HEK293 (cell line): ENCODE measurements around the gene ZBTB24.

Experiments
- CTCF ChIA-PET: fragments of 350-600 bp; formaldehyde crosslinking; extraction: SDS; loops from one replicate; lab custom pipeline; 2021; ENCODE audit warnings: antibody characterized with exemption; lab: Yijun Ruan, JAX
- POLR2A ChIA-PET: fragments of 300-600 bp; formaldehyde crosslinking; extraction: SDS; loops from one replicate; lab custom pipeline; 2020; ENCODE audit warnings: antibody characterized with exemption, inconsistent platforms; lab: Yijun Ruan, JAX
- H3K27ac ChIP-seq: fragments of 200-500 bp; sonication (Bioruptor generic); 2 replicates; pipeline ENCODE4 v1.5.1; 2014; ENCODE audit warnings: low read depth, low read length, control low read depth, inconsistent platforms; ENCODE audit errors: extremely low read depth
- H3K36me3 ChIP-seq, 2 experiments: fragments of 200-500 bp in 1 of 2; sonication (Bioruptor generic) in 1 of 2; 1 replicate in 1 of 2; 2 replicates in 1 of 2; pipeline ENCODE4 v1.5.1; 2014 to 2017; ENCODE audit warnings: inconsistent platforms in 2 of 2, low read length in 2 of 2; ENCODE audit not compliant: control insufficient read depth in 2 of 2, insufficient read depth in 1 of 2
- H3K4me1 ChIP-seq: fragments of 200-500 bp; sonication (Bioruptor generic); 2 replicates; pipeline ENCODE4 v1.5.1; 2014; ENCODE audit warnings: mild to moderate bottlenecking, low read length, inconsistent platforms; ENCODE audit not compliant: control insufficient read depth, insufficient read depth
- H3K4me3 ChIP-seq: 2 replicates; pipeline ENCODE4 v1.5.1; 2011; ENCODE audit warnings: low read depth, mild to moderate bottlenecking, control low read depth, low read length, moderate library complexity
- H3K9me3 ChIP-seq: fragments of 200-500 bp; sonication (Bioruptor generic); 2 replicates; pipeline ENCODE4 v1.5.1; 2014; ENCODE audit warnings: low read depth, low read length, inconsistent platforms; ENCODE audit not compliant: control insufficient read depth, insufficient read depth
- IKZF3 ChIP-seq: fragments of 450-650 bp; IDR thresholded peaks from 2 replicates; pipeline ENCODE4 v1.5.0; 2018; ENCODE audit warnings: missing biosample characterization, mild to moderate bottlenecking, missing genetic modification characterization, moderate library complexity
- KLF1 ChIP-seq: fragments of 450-650 bp; formaldehyde crosslinking; IDR thresholded peaks from 2 replicates; pipeline ENCODE4 v1.5.1; 2016; ENCODE audit warnings: missing biosample characterization, missing genetic modification characterization
- KLF10 ChIP-seq: fragments of 450-650 bp; IDR thresholded peaks from 2 replicates; pipeline ENCODE4 v1.5.1; 2018; ENCODE audit warnings: missing biosample characterization, mild to moderate bottlenecking, missing genetic modification characterization
- MEIS1 ChIP-seq: sonication (generic); formaldehyde crosslinking; IDR thresholded peaks from 2 replicates; pipeline ENCODE4 v1.8.1; 2022; ENCODE audit warnings: missing genetic modification reagents, mild to moderate bottlenecking, borderline replicate concordance
- REST ChIP-seq: fragments of 450-650 bp; formaldehyde crosslinking; IDR thresholded peaks from 2 replicates; pipeline ENCODE4 v1.5.1; 2016; ENCODE audit warnings: missing biosample characterization, missing genetic modification characterization
- ZBTB11 ChIP-seq: fragments of 450-650 bp; formaldehyde crosslinking; conservative IDR thresholded peaks from 2 replicates; pipeline ENCODE4 v1.5.1; 2016; ENCODE audit warnings: low read depth, missing biosample characterization, missing genetic modification characterization
- ZBTB20 ChIP-seq: fragments of 450-650 bp; formaldehyde crosslinking; IDR thresholded peaks from 2 replicates; pipeline ENCODE4 v1.5.1; 2016; ENCODE audit warnings: missing biosample characterization, missing genetic modification characterization
- ZFHX2 ChIP-seq: fragments of 450-650 bp; formaldehyde crosslinking; conservative IDR thresholded peaks from 2 replicates; pipeline ENCODE4 v1.5.1; 2016; ENCODE audit warnings: missing biosample characterization, missing genetic modification characterization
- ZNF132 ChIP-seq: fragments of 450-650 bp; formaldehyde crosslinking; IDR thresholded peaks from 2 replicates; pipeline ENCODE4 v1.5.1; 2017; ENCODE audit warnings: missing biosample characterization, missing genetic modification characterization, borderline replicate concordance
- ZNF138 ChIP-seq: fragments of 450-650 bp; formaldehyde crosslinking; IDR thresholded peaks from 2 replicates; pipeline ENCODE4 v1.5.1; 2016; ENCODE audit warnings: missing biosample characterization, missing genetic modification characterization, borderline replicate concordance
- ZNF2 ChIP-seq: fragments of 450-650 bp; formaldehyde crosslinking; IDR thresholded peaks from 2 replicates; pipeline ENCODE4 v1.5.1; 2016; ENCODE audit warnings: missing biosample characterization, missing genetic modification characterization
- ZNF280C ChIP-seq: fragments of 450-650 bp; formaldehyde crosslinking; IDR thresholded peaks from 2 replicates; pipeline ENCODE4 v1.5.1; 2016; ENCODE audit warnings: missing biosample characterization, missing genetic modification characterization
- ZNF398 ChIP-seq: fragments of 450-650 bp; formaldehyde crosslinking; IDR thresholded peaks from 2 replicates; pipeline ENCODE4 v1.5.1; 2017; ENCODE audit warnings: missing biosample characterization, missing genetic modification characterization
- ZNF426 ChIP-seq: fragments of 450-650 bp; formaldehyde crosslinking; IDR thresholded peaks from 2 replicates; pipeline ENCODE4 v1.5.1; 2017; ENCODE audit warnings: missing biosample characterization, missing genetic modification characterization, mild to moderate bottlenecking, inconsistent platforms, moderate library complexity
- ZNF48 ChIP-seq: fragments of 450-650 bp; formaldehyde crosslinking; IDR thresholded peaks from 2 replicates; pipeline ENCODE4 v1.5.1; 2016; ENCODE audit warnings: missing biosample characterization, missing genetic modification characterization
- ZNF501 ChIP-seq: fragments of 450-650 bp; formaldehyde crosslinking; IDR thresholded peaks from 2 replicates; pipeline ENCODE4 v1.5.1; 2016; ENCODE audit warnings: missing biosample characterization, missing genetic modification characterization
- ZNF600 ChIP-seq: fragments of 450-650 bp; formaldehyde crosslinking; IDR thresholded peaks from 2 replicates; pipeline ENCODE4 v1.5.1; 2016; ENCODE audit warnings: missing biosample characterization, missing genetic modification characterization
- ZNF692 ChIP-seq: fragments of 450-650 bp; formaldehyde crosslinking; IDR thresholded peaks from 2 replicates; pipeline ENCODE4 v1.5.1; 2016; ENCODE audit warnings: missing biosample characterization, missing genetic modification characterization
- ZNF768 ChIP-seq: fragments of 450-650 bp; formaldehyde crosslinking; IDR thresholded peaks from 2 replicates; pipeline ENCODE4 v1.5.1; 2018; ENCODE audit warnings: missing biosample characterization, mild to moderate bottlenecking, missing genetic modification characterization
- ZNF792 ChIP-seq: fragments of 450-650 bp; formaldehyde crosslinking; IDR thresholded peaks from 2 replicates; pipeline ENCODE4 v1.5.1; 2016; ENCODE audit warnings: missing biosample characterization, missing genetic modification characterization
- ZSCAN5A ChIP-seq: fragments of 450-650 bp; formaldehyde crosslinking; IDR thresholded peaks from 2 replicates; pipeline ENCODE4 v1.5.1; 2016; ENCODE audit warnings: missing biosample characterization, missing genetic modification characterization

ZBTB24 gene

GRCh38 chr6:109456111-109456583, 26.9 kb downstream of the ZBTB24 start:
- POLR2A ChIA-PET: interaction anchor here (1.2 to 5.2 kb wide), 3 partner anchors 11 to 73 kb away, joined by 7 to 39 read pairs (median 13); partner anchors contain the start of genes CD164, PPIL6 and SMPD2
- peak overlapping the region; percentile 39; the same call in 1 of the 2 replicates for H3K27ac ChIP-seq
- no peaks in the 10 kb centered on the region for H3K4me1 ChIP-seq
- no peaks in the 10 kb centered on the region for H3K9me3 ChIP-seq
- peaks cover under 1 to 26% of the 10 kb centered on the region in 2 experiments; a peak in 2 of 3 replicates for H3K36me3 ChIP-seq
- CTCF ChIA-PET: interaction anchor here (0.6 to 3.3 kb wide), 4 partner anchors 8 to 268 kb away, joined by 3 to 21 read pairs (median 4); partner anchors contain the start of genes PPIL6 and SMPD2
- H3K4me3 ChIP-seq: peak overlapping the region; percentile 78
- no peak for TF ChIP-seq ZNF138 (tag by site-specific recombination)
- no peak for TF ChIP-seq ZNF280C (tag by site-specific recombination)
- 0 out of 2 replicates have a peak, but pooled peaks have one; percentile 26 for TF ChIP-seq MEIS1
- TF ChIP-seq ZNF2: 0 out of 2 replicates have a peak, but pooled peaks have one; percentile 11
- peak; percentile 24; the same call in 1 of the 2 replicates for TF ChIP-seq ZNF692 (tag by site-specific recombination)
- 0 out of 2 replicates have a peak, but pooled peaks have one; percentile 16 for TF ChIP-seq REST (tag by site-specific recombination)
- TF ChIP-seq KLF10 (tag by site-specific recombination): 0 out of 2 replicates have a peak, but pooled peaks have one; percentile 4
- TF ChIP-seq ZBTB20 (tag by site-specific recombination): peak; percentile 27; the same call in 1 of the 2 replicates
- TF ChIP-seq ZSCAN5A (tag by site-specific recombination): 0 out of 2 replicates have a peak, but pooled peaks have one; percentile 54
- peak; percentile 54; the same call in 1 of the 2 replicates for TF ChIP-seq ZNF501
- peak; percentile 39; the same call in 1 of the 2 replicates for TF ChIP-seq ZNF600 (tag by site-specific recombination)
- no peak for TF ChIP-seq ZNF132 (tag by site-specific recombination)
- TF ChIP-seq ZNF398: 0 out of 2 replicates have a peak, but pooled peaks have one; percentile 7
- TF ChIP-seq ZBTB11 (tag by site-specific recombination): 0 out of 2 replicates have a peak, but pooled peaks have one; percentile 18
- TF ChIP-seq ZNF768 (tag by site-specific recombination): no peak
- peak; percentile 86 for TF ChIP-seq ZFHX2 (tag by site-specific recombination)
- TF ChIP-seq ZNF792 (tag by site-specific recombination): 0 out of 2 replicates have a peak, but pooled peaks have one; percentile 77
- TF ChIP-seq IKZF3 (tag by site-specific recombination): no peak
- no peak for TF ChIP-seq ZNF48 (tag by site-specific recombination)
- TF ChIP-seq KLF1: 0 out of 2 replicates have a peak, but pooled peaks have one; percentile 36
- TF ChIP-seq ZNF426 (tag by site-specific recombination): no peak
